ENCODE results near the gene USP21.

DNA sequence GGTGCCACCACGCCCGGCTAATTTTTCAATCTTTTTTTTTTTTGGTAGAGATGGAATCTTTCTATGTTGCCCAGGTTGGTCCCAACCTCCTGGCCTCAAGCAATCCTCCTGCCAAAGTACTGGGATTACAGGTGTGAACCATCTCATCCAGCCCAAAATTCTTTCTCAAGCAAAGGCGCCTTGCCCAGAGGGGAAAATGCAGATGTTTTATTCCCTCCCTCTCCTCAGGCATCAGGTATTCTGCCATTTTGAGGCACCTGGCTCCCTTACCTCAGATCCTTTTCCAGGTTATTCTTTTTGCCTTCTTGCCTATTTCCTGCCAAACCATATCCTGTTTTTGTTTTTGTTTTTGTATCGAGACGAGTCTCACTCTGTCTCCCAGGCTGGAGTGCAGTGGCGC is 29.1 kb downstream of the USP21 start:
- TF ChIP-seq, protein P1, sequence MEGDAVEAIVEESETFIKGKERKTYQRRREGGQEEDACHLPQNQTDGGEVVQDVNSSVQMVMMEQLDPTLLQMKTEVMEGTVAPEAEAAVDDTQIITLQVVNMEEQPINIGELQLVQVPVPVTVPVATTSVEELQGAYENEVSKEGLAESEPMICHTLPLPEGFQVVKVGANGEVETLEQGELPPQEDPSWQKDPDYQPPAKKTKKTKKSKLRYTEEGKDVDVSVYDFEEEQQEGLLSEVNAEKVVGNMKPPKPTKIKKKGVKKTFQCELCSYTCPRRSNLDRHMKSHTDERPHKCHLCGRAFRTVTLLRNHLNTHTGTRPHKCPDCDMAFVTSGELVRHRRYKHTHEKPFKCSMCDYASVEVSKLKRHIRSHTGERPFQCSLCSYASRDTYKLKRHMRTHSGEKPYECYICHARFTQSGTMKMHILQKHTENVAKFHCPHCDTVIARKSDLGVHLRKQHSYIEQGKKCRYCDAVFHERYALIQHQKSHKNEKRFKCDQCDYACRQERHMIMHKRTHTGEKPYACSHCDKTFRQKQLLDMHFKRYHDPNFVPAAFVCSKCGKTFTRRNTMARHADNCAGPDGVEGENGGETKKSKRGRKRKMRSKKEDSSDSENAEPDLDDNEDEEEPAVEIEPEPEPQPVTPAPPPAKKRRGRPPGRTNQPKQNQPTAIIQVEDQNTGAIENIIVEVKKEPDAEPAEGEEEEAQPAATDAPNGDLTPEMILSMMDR (IDR thresholded peaks at IDR 0.05; ENCODE audit: low read length) = no peak
- TF ChIP-seq EZH2 (optimal IDR thresholded peaks at IDR 0.05; ENCODE audit: low read depth, low read length) = no peak
- no peak for TF ChIP-seq EZH2phosphoT487 (IDR thresholded peaks at IDR 0.05; ENCODE audit: low read length)

Data from MM.1S (cell line).